NCI-H1930 (cell line): Measurements from ENCODE around the gene C1QTNF3.

Experiments
- DNase-seq, 2 experiments: peaks; one replicate each; lab custom pipeline; 2025; lab: John Stamatoyannopoulos, UW

The C1QTNF3 gene

DNA sequence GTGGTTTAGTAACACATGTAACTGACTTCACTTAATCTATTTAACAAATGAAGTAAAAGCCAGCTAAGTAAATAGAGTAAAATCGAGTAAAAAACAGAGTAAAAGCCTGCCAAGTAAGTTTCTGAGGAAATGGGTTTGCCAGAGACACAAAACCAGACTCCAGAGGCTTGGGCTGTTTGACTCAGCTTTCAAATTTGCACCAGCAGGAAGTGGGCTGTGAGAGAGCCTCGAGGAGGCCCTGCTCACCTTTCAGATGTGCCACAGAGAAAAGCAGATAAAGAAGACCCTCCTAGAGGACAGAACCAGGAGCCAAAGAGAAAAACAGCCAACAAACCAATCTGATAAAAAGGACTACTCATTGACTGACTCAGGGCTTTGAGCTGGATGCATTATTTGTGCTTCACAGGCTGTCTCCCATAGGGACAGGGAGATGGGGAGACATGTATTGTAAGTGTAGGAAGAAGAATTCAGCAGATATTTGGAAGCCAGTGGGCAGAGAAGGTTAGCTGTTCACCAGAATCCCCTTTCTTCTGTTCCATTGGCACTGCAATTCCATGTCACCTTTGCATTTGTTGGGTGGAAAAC, 20.8 kb downstream of the C1QTNF3 start:
- DNase-seq, result no peak

DNA sequence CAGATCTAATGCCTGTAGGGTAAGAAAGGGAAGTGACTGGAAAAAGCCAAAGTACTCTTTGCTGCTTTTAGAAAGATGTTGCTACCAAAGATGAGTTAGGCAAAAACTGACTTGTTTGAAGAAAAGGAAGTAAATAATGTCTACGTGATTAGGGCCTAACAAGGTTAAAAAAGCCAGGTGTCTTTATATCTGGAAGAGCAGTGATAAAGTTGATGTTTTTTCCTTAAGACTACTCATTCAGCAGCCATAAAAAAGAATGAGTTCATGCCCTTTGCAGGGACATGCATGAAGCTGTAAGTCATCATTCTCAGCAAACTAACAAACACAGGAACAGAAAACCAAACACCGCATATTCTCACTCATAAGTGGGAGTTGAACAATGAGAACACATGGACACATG, 21.7 kb downstream of the C1QTNF3 start:
- DNase-seq, result no peak

DNA sequence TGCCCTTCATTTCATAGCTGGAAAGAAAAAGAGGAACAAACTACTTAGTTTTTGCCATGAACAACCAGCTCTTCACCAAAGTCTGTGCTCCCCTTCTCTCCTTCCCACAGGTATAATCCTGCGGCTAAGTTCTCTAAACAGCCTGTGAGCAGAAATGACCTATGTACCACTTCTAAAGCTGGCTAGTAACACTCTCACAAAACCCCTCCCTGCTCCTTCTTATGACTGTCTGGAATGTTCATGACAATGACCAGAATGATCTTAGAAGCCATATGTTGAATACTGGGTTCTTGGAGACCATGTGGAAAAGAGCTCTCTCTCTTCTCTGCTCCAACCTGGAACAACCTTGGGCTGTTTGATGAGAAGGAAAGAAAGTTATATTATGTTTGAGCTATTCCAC, 22.3 kb downstream of the C1QTNF3 start:
- DNase-seq, result no peak

DNA sequence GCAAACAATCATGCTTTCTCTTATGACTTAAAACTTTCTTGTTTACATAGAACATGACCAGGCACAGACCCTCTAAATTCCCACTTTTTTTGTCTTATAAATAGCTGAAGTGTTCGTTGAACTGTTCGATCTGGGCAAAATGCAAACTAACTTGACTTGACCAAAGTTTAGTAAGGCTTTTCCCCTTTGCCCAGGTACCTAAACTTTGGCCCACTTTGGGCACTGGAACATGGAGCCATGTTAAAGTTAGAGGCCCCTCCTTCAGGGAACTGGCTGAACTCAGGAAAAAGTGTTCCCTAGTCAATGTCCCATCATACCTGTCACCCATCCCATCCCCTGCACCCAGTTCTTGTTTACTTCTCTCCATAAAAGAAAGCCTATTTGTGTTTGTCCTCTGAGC, 25.8 kb downstream of the C1QTNF3 start:
- DNase-seq, result no peak

DNA sequence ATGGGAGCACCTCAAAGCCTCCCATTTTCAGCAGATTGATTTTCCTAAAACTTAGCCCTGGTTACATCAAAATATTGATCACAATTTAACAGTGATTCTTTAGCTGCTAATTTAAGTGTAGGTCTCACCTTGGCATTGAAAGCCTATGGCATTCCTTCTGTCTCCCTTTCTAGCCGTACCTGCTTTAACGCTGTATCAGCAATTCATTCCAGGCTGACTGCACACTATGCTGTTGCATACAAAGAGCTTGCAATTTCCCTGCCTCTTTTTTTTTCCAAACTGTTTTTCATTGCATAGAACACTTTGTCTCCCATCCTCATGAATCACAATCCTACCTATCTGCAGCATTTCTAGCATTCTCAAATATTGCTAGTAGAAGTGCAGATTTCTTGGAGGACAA, 26.3 kb downstream of the C1QTNF3 start:
- no peak for DNase-seq

DNA sequence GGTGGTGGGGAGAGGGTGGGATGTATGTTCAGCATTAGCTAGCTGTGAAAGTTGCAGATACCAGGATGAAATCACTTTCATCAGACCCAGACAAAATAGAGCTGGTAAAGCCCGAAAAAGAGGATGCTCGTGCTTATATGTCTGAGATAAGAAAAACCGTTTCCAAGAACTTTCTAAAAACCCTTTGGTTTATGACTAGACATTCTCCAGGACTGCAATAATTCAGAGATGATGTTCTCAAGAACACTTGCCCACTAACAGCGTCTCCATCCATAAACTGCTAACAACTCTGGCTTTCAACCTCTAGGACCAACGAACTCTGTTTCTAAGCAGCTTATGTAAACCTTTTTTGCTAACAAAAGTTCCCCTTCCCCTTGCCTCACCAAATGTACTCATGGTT, 26.8 kb downstream of the C1QTNF3 start:
- no peak for DNase-seq

DNA sequence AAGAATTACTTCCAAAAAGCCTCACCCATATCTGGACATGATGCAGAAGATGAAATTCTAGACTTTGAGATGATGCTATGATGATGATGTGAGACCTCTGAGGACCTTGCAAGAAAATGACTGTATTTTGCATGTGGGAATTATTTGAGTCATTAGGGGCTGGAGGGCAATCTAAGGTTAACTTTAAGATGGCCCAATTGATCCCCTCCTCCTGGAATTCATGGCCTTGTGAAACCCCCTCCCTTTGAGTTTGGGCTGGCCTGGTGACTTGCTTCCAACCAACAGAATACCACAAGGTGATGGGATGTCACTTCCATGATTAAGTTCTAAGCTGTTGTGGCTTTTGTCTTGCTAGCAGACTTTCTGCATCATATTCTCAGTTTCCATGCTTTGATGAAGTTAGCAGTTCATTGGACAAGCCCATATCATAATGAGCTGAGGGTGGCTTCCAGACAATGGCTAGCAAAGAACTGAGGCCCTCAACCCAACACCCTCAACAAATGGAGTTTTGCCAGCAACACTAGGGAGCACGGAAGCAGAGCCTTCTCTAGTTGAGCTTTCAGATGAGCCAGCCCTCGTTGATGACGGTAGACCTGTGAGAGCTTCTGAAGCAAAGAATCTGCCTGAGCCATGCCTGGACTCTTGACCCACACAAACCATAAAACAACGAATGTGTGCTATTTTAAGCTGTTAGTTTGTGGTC, 27.7 kb downstream of the C1QTNF3 start:
- DNase-seq, result no peak

DNA sequence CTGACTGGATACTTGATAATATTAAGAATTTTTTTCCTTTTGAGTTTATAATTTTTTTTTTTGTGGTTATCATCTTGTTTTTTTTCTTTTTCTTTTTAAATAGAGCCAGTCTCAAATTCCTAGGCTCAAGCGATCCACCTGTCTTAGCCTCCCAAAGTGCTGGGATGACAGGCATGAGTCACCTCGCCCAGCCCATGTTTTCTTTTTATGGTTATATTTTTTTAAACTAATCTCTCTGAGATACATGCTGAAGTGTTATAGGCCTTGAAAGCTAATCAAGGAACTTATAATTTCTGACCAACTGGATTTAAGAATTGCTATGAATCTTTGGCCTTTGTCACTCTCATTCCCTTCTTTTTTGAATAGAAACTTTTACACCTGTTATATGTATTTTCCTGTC, 28.4 kb downstream of the C1QTNF3 start:
- DNase-seq, result no peak

DNA sequence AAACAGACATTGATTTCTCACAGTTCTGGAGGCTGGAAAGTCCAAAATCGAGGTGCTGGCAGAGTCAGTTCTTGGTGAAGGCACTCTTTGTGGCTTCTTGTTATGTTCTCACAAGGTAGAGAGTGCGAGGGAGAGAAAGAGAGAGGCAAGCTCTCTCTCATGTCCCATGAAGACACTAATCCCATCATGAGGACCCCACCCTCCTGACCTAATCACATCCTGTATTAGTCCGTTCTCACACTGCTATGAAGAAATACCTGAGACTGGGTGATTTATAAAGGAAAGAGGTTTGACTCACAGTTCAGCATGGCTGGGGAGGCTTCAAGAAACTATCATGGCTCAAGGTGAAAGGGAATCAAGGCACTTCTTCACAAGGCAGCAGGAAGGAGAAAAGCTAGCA, 29.5 kb downstream of the C1QTNF3 start:
- no peak for DNase-seq

DNA sequence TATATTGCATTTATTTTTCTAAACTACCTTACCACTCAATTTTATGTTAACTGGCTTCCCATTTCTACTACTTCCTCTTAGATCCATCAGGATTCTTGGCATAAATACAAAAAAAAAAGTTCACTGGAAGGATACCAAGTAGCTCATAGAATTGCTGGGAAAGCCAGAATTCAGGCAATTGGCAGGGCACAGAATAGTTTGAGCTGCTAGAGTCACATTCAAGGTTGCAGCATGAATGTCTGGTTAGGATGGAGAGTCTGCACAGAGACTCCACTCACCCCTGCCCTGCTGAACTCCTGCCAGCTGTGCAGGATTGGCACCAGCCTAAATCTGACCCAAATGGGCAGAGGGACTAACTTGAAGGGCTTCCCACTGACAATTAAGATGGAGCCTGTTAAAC, 30.2 kb downstream of the C1QTNF3 start:
- no peak for DNase-seq

DNA sequence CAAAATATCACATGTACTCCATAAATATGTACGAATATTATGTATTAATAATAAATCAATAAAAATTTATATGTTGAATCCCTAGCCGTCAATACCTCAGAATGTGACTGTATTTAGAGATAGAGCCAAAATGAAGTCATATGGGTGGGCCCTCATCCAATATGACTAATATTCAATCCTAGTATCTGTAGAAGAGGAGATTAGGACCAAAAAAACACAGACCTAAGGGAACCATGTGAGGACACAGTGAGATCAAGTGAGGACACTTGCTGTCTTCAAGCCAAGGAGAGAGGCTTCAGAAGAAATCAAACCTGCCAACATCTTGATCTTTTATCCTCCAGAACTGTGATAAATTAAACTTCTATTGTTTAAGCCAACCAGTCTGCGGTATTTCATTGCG, 31.5 kb downstream of the C1QTNF3 start:
- no peak for DNase-seq

DNA sequence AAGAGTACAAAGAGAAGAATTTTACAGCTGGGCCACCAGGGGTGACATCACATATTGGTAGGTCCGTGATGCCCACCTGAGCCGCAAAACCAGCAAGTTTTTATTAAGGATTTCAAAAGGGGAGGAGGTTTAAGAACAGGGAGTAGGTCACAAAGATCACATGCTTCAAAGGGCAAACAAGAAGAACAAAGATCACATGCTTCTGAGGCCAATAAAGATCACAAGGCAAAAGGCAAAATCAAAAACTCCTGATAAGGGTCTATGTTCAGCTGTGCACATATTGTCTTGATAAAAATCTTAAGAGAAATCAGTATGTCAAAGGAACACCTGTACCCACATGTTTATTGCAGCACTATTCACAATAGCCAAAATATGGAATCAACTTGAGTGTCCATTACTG, 32.9 kb downstream of the C1QTNF3 start:
- peak; percentile 76 to 82 for DNase-seq

DNA sequence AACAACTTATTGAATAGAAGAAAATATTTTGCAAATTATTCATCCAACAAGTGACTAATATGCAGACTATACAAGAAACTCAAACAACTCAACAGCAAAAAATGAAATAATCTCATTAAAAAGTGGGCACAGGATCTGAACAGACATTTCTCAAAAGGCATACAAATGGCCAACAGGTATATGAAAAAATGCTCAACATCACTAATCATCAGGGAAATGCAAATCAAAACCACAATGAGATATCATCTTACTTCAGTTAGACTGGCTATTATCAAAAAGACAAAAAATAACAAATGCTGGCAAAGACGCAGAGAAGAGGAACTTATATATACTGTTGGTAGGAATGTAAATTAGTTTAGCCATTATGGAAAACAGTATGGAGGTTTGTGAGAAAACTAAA, 33.4 kb downstream of the C1QTNF3 start:
- DNase-seq, result no peak

DNA sequence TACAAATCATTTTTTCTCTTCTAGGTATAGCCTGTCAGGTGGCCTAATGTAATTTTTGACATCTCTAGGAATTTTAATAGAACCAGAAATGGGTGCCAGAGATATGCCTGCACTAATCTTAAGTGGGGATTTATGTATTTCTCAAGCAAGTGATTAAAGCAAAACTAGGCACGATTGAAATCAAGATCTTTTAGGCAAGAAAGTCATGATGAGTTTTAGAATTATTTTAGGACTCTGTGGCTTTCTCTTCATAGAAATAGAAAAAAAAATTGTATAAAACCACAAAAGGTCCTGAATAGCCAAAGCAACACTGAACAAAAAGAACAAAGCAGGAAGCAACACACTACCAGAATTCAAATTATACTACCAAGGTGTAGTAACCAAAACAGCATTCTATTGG, 34.2 kb downstream of the C1QTNF3 start:
- no peak for DNase-seq

DNA sequence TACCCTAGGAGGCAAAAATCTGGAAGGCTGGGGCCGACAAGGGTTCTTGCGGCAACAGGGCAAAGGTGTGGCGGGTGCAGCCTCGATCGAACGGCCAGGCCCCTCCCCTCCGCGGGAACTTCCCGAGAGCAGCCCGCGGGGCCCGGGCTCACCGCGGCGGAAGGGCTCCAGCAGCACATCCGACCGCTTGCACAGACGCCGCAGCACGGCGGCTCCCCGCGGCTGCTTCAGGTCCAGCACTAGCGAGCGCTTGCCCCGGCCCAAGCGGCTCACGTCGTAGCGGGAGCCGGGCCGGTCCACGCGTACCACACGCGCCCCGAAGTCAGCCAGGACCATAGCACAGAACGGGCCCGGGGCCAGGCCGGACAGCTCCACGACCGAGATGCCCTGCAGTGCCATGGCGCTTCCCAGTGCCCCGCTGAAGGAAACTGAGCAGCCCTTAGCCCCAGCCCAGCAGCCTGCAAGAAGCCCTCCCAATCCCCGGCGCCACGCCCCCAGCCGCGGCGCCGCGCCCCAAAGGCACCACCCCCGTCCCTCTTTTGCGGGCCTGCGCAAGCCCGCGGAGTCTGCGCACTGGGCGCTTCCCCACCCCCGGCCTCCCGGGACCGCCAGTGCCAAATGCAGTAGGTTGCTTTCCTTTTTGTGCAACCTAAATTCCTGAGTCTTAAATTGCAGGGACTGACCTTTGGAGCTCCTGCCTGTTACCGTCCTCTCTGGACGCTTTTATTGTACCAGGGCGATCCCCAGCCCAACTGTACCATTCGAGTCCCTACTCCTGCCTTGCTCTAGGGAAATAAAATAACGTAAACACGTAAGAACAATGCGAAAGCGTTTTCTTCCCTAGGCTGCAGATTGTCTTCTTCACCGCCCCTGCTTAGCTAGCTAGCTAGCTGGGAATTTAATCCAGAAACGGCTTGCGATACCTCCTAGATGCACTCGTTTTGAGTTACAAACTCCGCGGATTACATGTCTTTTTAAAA, 35.1 kb downstream of the C1QTNF3 start, which contains the start of gene AMACR:
AMACR (minus strand) TSS at position 430 of the 980 bp plus-strand sequence; CDS start at position 399, 31 bp downstream.
- DNase-seq, result peak; percentile 95 to 98

DNA sequence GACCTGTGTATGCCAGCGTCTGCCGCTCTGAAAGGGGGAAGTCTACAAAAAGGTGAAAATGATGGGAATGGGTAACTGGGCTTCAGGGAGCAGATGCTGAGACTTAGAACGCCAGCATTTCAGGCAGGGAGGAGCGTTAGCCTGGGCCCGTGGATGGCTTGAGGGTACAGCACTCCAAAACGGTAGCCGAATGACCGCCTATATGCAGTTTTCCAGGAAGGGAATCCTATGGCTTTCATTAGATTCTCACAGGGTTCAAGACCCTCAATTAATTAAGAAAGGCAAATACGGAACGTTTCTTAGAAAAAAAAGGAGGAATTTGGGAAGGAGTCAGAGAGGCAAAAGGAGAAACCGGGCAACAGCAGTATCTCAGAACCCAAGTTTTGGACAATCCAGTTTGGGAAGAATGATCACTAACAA, 35.8 kb downstream of the C1QTNF3 start:
- DNase-seq, result no peak

DNA sequence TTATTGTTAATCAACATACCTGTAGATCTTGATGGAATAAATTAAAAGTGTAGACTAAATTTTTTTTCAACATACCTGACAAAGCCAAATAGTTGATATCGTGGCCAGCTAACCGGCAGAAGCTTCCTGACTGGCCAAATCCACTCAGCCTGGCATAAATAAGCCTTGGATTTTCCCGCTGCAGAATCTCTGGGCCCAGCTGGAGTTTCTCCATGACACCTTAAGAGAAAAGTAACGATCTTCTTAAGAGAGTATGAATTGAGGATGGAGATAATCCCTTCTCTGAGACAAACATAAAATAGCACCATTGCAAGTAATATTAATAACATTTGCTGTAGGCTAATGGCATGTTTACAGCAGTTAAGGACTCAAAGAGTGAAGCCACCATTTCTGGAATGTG, 37.3 kb downstream of the C1QTNF3 start:
- DNase-seq, result no peak

DNA sequence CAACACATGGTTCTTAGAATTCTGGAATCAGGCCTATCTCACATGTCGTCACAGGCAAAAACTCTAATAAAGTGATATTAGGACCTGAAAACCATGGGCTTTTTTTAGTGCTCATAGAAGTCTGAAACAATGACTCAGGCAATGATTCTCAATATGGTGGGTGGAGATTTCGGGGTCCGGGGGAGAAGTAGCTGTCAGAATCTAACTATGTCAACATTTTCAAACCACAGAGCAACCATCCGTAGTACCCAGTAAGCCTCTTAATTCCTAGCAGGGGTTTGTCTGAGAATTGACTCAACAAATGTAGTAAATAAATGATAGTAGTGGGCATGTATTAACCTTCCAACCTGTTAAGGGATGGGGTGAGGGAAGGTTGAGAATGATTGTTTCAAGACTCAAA, 37.8 kb downstream of the C1QTNF3 start:
- DNase-seq, result no peak

DNA sequence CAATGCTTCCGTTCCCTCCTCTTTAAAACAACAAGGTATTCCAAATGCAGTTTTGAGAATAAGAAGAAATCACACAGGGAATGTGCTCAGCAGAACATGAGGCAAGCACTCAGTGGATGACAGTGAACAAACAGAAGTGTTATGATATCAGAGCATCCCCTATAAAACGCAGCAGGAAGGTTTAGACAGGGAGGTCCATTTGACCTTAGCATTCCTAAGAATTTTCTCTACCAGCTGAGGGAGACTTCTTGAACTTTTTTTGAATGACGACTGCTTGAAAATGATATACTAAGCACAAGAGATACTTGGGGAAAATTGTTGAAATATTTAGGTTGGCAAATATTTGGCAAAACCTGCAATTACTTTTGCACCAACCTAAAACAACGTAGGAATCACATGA, 39.1 kb downstream of the C1QTNF3 start:
- no peak for DNase-seq

DNA sequence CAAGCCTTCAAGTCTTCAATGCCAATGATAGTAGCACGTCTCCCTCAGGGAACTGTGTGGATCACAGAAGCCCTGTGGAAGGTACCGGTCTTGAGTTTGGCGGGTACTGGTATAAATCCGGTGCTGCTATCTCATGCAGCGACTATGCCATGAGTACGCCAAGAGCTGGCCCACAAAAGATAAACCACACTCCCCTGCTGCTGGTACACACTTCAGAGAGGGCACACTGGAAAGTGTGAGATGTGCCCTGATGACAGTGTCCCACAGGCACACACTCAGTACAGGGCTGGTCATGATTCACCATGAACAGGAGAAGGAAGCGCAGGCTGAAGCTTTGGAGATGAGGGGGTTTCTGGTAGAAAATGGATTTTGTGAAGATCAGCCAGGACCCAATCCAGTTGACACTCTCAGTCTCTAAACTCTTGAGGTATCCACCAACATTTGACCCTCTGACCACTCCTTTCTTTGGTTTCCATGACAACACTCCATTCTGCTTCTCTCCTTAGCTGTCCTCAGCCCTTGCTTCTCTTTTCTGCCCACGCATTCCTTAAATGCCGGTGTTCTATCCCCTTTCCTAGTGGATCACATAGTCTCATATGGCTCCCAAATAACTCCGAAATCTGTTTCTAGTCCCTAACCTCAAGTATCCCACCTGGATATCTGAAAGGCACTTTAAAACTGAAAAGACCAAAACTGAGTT, 40.2 kb downstream of the C1QTNF3 start:
- DNase-seq, result no peak

DNA sequence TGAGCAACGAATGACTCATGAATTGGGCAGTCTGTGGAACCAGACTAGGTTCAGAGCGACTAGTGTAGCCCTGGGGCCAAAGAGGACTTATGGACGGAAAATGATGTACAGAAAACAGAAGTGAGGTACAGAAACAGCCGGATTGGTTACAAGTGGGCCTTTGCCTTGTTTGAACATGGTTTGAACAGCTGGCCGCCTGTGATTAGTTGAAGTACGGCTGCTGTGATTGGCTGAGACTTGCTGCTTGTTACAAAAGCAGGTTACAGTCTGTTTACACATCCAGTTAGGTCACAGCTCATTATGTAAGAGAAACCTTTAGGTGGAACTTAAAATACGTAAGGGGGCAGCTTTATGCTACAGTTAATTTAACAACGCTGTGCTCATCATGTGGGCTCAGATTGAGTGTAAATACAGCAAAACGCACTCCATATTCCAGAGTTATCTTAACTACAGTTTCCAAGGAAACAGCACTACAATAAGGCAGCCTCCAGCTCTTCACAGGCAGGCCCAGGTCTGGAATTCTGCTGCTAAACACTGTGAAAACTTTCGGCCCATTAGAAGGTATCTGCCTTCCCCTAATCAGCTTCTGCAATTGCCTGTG, 41.7 kb downstream of the C1QTNF3 start:
- DNase-seq, result peak; percentile 66 to 78

DNA sequence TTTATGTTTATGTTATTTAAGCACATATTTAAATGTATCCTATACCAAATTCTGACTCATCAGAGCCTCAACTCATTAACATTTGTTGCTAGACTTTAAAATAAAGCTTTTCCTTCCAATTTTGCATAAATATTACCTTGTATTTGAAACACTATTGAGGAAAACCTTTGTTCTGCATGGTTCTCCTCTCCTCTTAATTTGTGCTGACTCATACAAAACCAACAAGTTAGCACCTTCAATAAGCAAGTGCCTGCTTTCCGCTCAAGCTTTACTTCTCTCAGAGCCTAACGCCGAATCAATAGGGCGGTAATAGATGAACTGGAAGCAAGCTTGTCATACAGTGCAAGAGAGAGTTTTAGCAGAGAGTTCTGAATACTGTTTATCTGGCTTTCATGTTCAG, 43.0 kb downstream of the C1QTNF3 start:
- DNase-seq, result no peak
